LNCaP clone FGC (cell line): ENCODE results near the gene ARHGAP45.
"Not testable (repeated sequence)": the region's sequence is repeated elsewhere in the genome, so short reads cannot be mapped to it uniquely, and the experiment has no call there.

Experiments
- DNase-seq: peaks from one replicate; pipeline ENCODE4 v3.0.0-alpha.2; 2011; ENCODE audit warnings: low read depth
- H3K4me3 ChIP-seq: 2 replicates; pipeline ENCODE4 v1.5.1; 2011; ENCODE audit warnings: mild to moderate bottlenecking, low read depth, low read length, control low read depth
- TF ChIP-seq, protein P1 (sequence below): IDR thresholded peaks from 2 replicates; pipeline ENCODE4 v1.5.1; 2012; ENCODE audit warnings: mild to moderate bottlenecking; ENCODE audit not compliant: control insufficient read depth, insufficient read depth; ENCODE audit errors: extremely low read depth

ARHGAP45 gene

DNA sequence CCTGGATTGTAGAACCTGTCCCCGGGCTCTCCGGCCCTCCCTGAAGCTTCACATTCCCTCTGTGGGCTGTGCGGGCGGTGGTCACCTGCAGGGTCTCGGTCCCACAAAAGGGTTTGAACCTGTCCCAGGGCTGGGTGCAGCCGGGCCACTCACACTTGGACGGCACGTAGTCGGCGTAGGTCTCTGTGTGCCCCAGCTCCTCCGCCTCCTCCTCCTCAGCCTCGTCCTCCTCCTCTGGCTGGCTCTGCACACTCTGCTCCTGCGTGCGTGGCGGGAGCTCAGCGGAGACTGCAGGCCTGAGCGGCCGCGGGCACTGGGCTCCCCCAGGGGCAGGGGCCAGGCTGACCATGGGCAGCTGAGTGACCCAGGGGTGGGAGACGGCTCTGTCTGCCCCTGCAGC lies 56.4 kb downstream of the ARHGAP45 start:
- TF ChIP-seq, protein P1, sequence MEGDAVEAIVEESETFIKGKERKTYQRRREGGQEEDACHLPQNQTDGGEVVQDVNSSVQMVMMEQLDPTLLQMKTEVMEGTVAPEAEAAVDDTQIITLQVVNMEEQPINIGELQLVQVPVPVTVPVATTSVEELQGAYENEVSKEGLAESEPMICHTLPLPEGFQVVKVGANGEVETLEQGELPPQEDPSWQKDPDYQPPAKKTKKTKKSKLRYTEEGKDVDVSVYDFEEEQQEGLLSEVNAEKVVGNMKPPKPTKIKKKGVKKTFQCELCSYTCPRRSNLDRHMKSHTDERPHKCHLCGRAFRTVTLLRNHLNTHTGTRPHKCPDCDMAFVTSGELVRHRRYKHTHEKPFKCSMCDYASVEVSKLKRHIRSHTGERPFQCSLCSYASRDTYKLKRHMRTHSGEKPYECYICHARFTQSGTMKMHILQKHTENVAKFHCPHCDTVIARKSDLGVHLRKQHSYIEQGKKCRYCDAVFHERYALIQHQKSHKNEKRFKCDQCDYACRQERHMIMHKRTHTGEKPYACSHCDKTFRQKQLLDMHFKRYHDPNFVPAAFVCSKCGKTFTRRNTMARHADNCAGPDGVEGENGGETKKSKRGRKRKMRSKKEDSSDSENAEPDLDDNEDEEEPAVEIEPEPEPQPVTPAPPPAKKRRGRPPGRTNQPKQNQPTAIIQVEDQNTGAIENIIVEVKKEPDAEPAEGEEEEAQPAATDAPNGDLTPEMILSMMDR, result no peak
- no peak for DNase-seq
- no peak overlapping the region for H3K4me3 ChIP-seq

DNA sequence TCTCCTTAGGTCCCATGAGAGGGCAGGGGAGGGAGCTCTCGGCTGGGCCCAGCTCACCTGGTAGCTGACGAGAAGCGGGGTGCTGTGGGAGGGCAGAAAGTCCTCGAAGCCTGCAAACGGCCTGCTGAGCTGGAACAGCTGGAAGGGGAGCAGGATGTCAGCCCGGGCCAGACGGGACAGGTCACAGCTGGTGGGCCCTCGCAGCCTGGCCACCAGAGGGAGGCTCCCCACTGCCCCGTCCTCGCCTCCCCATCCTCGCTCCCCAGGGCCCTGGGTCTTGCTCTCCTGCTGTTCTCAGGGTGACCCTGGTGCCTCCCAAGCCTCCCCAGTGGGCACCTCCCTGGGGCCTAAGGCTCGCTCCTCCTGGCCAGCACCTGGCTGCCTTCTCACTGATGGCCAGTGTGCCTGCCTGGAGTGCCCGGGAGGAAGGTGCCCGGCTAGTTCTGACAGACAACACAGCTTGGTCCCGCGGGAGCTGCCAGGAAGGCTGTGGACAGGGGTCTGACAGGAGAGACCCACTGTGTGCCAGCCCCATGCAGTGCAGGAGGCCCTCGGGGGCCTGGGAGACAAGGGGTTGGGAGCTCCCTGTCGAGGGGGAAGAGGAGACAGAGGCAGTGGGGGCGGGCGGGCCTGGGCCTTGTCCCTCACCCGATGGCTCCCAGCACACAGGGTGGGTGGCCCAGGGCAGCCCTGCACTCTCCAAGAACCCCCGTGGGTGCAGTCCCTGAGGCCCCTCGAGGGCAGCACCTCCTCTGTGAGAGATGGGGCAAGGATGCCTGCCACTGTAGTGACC lies 57.1 kb downstream of the ARHGAP45 start:
- no peak for DNase-seq
- H3K4me3 ChIP-seq, result no peak overlapping the region
- TF ChIP-seq, protein P1, result no peak

DNA sequence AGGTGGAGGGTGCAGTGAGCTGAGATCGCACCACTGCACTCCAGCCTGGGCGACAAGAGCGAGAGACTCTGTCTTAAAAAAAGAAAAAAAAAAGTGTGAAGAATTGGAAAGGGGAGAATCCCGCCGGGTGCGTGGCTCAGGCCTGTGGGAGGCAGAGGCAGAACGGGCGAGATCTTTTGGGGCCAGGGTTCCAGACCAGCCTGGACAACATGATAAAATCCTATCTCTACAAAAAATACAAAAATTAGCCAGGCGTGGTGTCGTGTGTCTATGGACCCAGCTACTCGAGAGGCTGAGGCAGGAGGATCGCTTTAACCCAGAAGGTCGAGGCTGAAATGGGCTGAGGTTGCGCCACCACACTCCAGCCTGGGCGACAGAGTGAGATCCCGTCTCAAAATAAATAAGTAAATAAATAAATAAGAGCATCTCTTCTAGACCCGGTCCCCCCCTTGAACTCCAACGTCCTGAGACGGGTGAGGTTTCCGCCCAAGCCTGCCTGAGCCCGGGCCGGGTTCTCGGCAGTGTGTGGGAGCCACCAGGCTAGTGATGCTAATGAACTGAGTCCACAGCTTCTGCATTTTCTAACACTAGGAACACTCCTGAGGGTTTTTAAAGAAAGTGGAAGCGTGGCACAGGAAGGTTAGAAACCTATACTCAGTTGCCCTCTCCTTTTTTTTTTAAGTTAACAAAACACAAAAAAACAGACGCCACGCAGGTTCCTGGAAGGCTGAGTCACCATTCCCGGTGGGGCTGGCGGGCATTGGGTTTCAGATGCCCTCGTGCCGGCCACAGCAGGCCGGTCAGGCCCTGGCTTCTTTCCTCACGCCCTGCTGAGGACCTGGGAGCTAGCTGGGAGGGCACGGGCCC lies 58.9 kb downstream of the ARHGAP45 start:
- DNase-seq, result no peak
- TF ChIP-seq, protein P1, result no peak
- H3K4me3 ChIP-seq, result no peak overlapping the region

DNA sequence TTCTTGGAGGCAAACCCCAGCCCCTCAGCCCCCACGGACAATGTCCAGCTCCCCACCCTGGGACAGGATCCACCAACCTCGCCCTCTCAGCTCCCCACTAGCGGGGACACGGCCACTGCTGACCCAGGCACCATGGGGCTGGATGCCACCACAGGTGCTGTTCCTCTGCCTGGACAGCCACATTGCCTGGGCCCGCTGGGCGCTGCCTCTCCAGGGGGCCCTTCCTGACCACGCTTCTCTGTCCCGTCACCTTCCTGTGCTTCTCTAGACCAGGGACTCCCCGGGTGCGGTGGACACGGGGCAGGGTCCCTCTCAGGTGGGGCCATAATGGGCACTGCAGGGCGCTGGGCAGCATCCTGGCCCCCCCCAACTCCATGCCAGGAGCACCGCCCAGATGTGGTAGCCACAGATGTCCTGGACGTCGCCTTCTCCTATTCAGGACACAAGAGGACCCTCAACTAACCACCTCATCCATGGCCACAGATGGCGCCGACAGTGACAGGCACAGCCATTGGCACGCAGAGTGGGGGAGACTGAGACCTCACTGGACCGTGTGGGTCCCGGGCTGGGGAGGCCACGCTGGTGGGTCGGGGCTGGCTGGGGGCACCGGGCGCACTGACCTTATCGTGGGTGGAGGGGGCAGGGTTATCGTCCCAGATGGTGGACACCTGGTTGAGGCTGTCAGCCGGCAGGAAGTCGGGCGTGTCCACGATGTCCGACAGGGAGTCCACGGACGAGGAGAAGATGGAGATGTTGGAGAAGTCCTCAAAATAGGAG lies 60.2 kb downstream of the ARHGAP45 start:
- H3K4me3 ChIP-seq, result no peak overlapping the region
- DNase-seq, result no peak
- TF ChIP-seq, protein P1, result no peak

DNA sequence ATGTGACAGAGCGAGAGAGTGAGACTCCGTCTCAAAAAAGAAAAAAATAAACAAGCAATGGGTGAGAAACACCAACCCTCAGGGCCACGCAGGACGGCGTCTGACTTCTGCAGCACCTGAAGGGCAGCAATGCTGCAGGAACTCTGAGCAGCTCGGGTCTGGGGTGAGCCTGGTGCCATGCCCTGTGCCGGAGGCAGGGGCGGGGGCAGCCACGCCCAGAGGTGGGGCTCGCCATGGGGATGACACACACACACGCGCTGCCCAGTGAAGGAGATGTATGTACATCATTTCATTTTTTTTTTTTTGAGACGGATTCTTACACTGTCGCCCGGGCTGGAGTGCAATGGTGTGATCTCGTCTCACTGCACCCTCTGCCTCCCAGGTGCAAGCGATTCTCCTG lies 61.1 kb downstream of the ARHGAP45 start:
- TF ChIP-seq, protein P1, result no peak
- DNase-seq, result no peak
- H3K4me3 ChIP-seq, result no peak overlapping the region

DNA sequence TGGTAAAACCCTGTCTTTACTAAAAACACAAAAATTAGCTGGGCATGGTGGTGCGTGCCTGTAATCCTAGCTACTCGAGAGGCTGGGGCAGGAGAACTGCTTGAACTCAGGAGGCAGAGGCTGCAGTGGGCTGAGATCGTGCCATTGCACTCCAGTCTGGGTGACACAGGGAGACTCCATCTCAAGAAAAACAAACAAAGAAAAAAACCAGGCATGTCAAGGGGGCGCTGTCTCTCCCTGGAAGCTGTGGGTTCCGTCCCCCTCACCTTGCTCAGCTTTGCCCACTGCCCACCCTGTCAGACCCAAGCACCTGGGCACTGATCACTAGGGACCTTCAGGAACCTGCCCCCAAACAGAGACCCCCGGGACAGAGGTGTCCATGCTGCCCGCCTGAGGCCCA lies 62.1 kb downstream of the ARHGAP45 start:
- not testable (repeated sequence) for H3K4me3 ChIP-seq, DNase-seq

DNA sequence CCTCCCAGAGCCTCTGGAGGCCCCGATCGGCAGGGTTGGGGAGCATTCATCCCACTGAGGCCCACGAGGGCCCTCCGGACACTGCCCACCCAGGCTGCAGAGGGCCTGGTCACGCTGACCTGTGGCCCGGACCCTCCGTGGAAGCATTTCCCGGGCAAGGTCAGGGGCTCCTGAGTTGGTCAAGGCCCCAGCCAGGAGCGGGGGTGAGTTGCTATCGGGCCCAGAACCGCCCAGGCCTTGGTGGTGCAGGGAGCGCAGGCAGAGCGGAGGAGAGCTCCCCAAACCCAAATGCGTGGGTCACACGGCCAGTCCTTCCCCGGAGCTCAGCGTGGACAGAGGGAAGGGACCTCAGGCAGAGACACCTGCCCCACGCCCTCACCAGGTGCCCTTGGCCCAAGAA lies 62.6 kb downstream of the ARHGAP45 start:
- TF ChIP-seq, protein P1, result no peak
- no peak for DNase-seq
- no peak overlapping the region for H3K4me3 ChIP-seq
